Activated gamma-delta T cell treated with anti-CD3 and anti-CD28 coated beads, Interleukin-2, amount 50 U/mL, for 16 hours (primary cell): ENCODE data around the gene GSG1L.
"Not testable (repeated sequence)": the region's sequence is repeated elsewhere in the genome, so short reads cannot be mapped to it uniquely, and the experiment has no call there.

Experiments
- DNase-seq: peaks from one replicate; pipeline ENCODE4 v3.0.0-alpha.2; 2020; ENCODE audit warnings: low read depth

GSG1L gene

GRCh38 chr16:27903046-27903655 is 160.4 kb downstream of the GSG1L start:
- no peak for DNase-seq

- no peak for DNase-seq
Measured at GRCh38 chr16:27902551-27902950, 161.0 kb downstream of the GSG1L start.

GRCh38 chr16:27901956-27902355 is 161.6 kb downstream of the GSG1L start:
- no peak for DNase-seq

- DNase-seq: no peak
Measured at GRCh38 chr16:27899736-27900135, 163.8 kb downstream of the GSG1L start.

- no peak for DNase-seq
Measured at GRCh38 chr16:27894386-27894785, 169.1 kb downstream of the GSG1L start.

GRCh38 chr16:27892879-27893278 is 170.6 kb downstream of the GSG1L start:
- no peak for DNase-seq

- no peak for DNase-seq
Measured at GRCh38 chr16:27890866-27891265, 172.6 kb downstream of the GSG1L start.

- DNase-seq: no peak
Measured at GRCh38 chr16:27890006-27890405, 173.5 kb downstream of the GSG1L start.

GRCh38 chr16:27883576-27883975 is 179.9 kb downstream of the GSG1L start:
- no peak for DNase-seq

GRCh38 chr16:27880287-27880686 is 183.2 kb downstream of the GSG1L start:
- DNase-seq: no peak

GRCh38 chr16:27879601-27880247 is 183.8 kb downstream of the GSG1L start:
- no peak for DNase-seq

- DNase-seq: not testable (repeated sequence)
Measured at GRCh38 chr16:27872627-27873026, 190.9 kb downstream of the GSG1L start.

- DNase-seq: no peak
Measured at GRCh38 chr16:27870116-27870798, 193.3 kb downstream of the GSG1L start.

- no peak for DNase-seq
Measured at GRCh38 chr16:27869411-27869810, 194.1 kb downstream of the GSG1L start.

GRCh38 chr16:27868180-27868579 is 195.3 kb downstream of the GSG1L start:
- no peak for DNase-seq

- DNase-seq: no peak
Measured at GRCh38 chr16:27867122-27868110, 196.1 kb downstream of the GSG1L start.

GRCh38 chr16:27863377-27863776 is 200.1 kb downstream of the GSG1L start:
- no peak for DNase-seq

GRCh38 chr16:27862953-27863352 is 200.6 kb downstream of the GSG1L start:
- no peak for DNase-seq

GRCh38 chr16:27860091-27860490 is 203.4 kb downstream of the GSG1L start:
- no peak for DNase-seq

- no peak for DNase-seq
Measured at GRCh38 chr16:27859020-27859419, 204.5 kb downstream of the GSG1L start.

- DNase-seq: no peak
Measured at GRCh38 chr16:27853651-27854050, 209.9 kb downstream of the GSG1L start.

GRCh38 chr16:27853101-27853500 is 210.4 kb downstream of the GSG1L start:
- DNase-seq: no peak
